DMS 273 treated with DMSO at 0.1 percent for 48 hours (cell line): ENCODE measurements around the gene FNDC5.

ENCODE experiments used
- DNase-seq: peaks from one replicate; lab custom pipeline; 2025; lab: John Stamatoyannopoulos, UW

Gene FNDC5

GRCh38 chr1:32897082-32898049, 26.7 kb upstream of the FNDC5 start:
- DNase-seq: no peak

GRCh38 chr1:32896451-32896850, 25.7 kb upstream of the FNDC5 start:
- no peak for DNase-seq

GRCh38 chr1:32895325-32896215, 24.9 kb upstream of the FNDC5 start:
- DNase-seq: no peak

DNA sequence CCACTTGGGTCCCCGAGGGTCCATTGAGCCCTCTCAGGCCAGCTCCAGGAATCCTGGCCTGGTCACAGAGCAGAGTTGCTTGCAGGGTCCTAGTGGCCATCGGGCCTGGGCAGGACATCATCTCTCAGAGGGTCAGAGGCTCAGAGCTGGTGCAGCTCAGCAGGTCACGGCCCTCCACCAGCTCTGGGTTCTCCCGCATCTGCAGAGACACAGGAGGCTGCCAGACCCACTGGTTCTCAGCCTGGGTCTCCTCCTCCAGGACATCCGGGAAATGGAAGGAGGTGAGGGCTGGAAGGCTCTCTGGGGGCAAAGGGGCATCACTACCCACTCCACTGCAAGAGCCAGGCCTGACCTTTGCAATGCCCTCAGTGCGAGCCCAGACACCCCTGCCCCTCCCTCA, 24.0 kb upstream of the FNDC5 start:
- no peak for DNase-seq

- DNase-seq: no peak
Observed at GRCh38 chr1:32894019-32894600, 23.4 kb upstream of the FNDC5 start.

- no peak for DNase-seq
Observed at GRCh38 chr1:32893198-32894018, 22.7 kb upstream of the FNDC5 start.

- DNase-seq: no peak
Observed at GRCh38 chr1:32892368-32893197, 21.9 kb upstream of the FNDC5 start.

GRCh38 chr1:32891630-32892029, 20.9 kb upstream of the FNDC5 start:
- DNase-seq: no peak

GRCh38 chr1:32891241-32891570, 20.5 kb upstream of the FNDC5 start:
- no peak for DNase-seq

GRCh38 chr1:32890516-32891240, 20.0 kb upstream of the FNDC5 start:
- DNase-seq: no peak

DNA sequence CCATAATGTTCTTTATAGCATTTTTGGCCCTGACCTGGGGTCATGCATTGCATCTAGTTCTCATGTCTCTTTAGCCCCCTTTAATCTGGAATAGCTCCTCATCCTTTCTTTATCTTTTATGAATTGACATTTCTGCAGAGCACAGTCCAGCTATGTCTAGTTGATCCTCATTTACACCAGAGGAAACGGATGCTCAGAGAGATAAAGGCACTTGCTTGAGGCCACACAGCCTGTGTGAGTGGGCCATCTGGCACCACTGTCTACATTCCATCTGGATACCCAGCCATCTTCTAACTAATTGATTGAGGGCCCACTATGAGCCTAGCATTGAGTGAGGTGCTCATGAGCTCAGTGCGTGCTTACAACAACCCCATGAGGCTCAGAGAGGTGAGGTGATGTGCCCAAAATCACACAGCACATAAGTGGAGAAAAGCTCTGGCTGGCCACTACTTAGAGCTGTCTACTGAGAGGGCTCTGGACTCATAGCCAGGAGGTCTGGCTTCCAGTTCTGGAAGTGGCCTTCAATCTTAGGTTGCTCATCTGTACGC, 19.1 kb upstream of the FNDC5 start:
- DNase-seq: no peak

DNA sequence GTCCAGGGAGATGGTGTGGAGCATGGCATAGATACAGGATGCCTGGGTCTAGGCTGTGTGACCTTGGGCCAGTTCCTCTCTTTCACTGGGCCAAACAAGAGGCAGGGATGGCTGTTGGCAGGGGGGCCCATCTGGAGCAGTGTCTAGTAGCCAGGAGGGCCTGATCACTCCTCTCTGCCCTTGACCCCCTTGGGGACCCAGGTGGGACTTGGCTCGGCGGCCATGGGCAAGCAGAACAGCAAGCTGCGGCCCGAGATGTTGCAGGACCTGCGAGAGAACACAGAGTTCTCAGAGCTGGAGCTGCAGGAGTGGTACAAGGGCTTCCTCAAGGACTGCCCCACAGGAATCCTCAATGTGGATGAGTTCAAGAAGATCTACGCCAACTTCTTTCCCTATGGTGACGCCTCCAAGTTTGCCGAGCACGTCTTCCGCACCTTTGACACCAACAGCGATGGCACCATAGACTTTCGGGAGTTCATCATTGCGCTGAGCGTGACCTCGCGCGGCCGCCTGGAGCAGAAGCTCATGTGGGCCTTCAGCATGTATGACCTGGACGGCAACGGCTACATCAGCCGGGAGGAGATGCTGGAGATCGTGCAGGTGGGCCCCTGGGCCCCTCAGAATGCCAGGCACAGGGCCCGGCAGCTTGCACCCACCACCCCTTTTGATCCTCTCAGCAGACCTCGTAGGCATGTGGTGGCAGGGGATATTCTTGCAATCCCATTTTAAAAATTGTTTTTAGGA, 18.1 kb upstream of the FNDC5 start:
- no peak for DNase-seq

DNA sequence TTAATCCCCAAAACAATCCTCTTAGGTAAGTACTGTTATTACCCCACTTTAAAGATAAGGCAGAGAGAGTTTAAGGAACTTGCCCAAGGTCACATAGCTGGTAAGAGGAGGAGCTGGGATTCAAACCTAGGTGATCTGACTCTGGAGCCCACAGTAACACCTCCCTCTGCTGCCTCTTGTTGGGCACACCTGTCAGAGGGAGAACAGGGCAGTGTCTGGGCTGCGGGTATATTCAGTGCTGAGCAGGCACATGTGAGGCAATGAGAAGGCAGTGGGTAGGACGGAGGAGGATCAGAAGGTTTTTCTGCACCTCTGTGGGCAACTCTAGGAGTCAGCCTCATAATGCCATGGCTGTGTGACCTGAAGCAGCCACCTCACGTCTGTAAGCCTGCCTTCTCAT, 17.4 kb upstream of the FNDC5 start:
- DNase-seq: no peak

DNA sequence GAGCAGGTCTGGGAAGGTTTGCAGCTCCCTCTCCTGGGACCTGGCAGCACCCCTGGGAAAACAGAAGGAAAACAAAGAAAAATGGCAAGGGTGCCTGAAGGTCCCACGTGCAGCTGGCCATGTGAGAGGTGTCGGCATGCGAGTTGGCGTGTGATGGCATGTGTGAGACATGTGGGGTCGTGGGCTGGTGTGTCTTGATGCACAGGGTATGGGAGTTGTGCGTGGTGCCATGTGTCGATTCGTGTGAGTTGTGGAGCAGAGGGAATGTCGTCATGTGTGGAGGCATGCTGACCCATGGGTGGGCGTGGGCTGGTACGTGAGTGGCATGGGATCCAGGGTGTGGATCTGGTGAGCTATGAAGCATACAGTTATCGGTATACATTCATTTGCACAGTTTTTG, 16.9 kb upstream of the FNDC5 start:
- DNase-seq: no peak

DNA sequence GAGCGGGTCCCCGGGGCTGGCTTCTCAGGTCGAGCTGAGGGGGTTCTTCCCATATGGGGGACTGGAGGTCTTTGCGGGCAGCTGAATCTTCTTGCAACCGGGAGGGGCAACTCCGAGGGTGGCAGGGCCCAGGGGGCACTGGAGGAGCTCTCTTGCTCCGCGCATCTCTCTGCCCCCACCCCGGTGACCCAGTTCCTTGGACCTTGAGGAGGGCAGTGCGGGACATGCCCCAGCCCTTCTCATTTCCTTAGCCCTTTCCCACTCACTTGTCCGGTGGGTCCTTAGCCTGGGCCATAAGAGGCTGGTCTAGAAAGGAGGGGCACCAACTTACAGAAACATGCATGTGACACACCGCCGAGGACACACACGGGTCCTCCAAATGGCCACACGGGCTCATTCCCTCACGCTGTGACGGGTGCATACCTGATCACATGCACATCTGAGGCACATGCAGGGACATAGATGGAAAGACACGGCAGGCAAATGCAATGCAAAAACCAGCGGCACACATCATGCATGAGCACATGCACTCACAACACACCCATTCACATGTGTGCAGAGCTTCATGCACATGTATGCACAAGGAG, 16.2 kb upstream of the FNDC5 start:
- no peak for DNase-seq

- peak; percentile 36 for DNase-seq
Observed at GRCh38 chr1:32886004-32886827, 15.5 kb upstream of the FNDC5 start, which contains the start of gene HPCA. TSS of gene HPCA (plus strand) at chr1:32886491. CDS start at chr1:32888899, 2,408 bp downstream.

GRCh38 chr1:32885676-32886003, 14.9 kb upstream of the FNDC5 start:
- DNase-seq: no peak

- peak; percentile 86 for DNase-seq
Observed at GRCh38 chr1:32884726-32885125, 14.0 kb upstream of the FNDC5 start.
